Amniotic epithelial cell (primary cell): ENCODE results near the gene PTTG1IP.
A peak's percentile ranks its signal among the peaks of the same experiment; 100 is the strongest.
"Not testable (repeated sequence)": the region's sequence is repeated elsewhere in the genome, so short reads cannot be mapped to it uniquely, and the experiment has no call there.

Source experiments
- DNase-seq: peaks from one replicate; pipeline ENCODE4 v3.0.0-alpha.2; 2010; ENCODE audit warnings: low read depth

PTTG1IP gene

DNA sequence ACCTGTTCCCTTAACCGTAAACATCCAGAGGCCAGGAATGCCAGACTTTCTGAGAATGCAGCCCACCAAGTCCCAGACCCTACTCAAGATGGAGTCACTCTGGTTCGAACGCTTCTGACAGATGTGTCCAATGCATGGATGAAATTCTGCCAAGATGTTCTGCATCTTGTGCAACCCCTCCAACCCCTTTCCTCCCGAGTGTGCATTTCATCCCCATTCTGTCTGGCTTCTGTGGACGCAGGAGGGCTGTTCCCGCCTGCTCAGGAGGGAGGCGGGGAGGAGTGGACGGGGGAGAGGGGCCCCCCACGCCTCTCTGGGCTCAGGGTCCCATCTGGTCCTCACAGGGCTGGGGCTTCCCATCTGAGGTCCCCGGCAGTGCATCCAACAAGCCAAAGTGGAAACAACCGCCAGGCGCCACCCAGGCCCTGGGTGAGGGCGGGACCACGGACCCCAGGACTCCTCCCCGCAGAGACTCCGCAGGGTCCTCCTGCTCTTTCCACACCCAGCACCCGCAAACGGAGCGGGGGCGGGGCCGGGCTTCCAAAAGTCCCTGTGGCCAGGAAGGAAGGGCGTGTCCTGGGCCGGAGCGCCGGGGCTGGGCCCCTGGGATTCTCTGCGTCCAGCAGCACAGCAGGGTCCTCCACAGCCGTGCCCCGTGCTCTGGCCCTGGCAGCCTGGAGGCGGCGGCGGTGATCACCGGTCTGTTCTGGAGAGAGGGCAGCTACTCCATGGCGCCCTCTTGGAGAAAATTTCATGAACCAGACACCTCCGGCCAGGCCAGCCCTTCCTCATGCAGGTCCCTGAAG lies 27.9 kb downstream of the PTTG1IP start:
- DNase-seq = peak; percentile 63

DNA sequence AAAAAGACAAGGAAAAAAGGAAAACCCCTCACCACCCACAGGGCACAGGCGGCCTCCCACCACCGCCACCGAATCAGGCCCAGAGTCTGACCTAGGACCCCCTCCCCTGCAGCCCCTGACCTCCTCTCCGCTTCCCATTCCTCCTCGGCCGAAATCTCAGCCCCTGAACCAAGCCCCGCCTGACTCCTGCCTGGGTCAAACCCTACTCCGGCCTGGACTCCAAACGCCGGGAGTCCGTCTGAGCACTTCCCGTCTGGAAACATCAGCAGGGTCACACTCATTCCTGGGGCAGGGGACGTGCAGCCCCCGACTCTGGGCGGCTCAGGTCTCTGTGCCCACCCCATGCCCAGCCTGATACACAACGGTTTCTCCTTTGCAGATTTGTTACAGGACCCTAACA lies 29.2 kb downstream of the PTTG1IP start:
- no peak for DNase-seq

DNA sequence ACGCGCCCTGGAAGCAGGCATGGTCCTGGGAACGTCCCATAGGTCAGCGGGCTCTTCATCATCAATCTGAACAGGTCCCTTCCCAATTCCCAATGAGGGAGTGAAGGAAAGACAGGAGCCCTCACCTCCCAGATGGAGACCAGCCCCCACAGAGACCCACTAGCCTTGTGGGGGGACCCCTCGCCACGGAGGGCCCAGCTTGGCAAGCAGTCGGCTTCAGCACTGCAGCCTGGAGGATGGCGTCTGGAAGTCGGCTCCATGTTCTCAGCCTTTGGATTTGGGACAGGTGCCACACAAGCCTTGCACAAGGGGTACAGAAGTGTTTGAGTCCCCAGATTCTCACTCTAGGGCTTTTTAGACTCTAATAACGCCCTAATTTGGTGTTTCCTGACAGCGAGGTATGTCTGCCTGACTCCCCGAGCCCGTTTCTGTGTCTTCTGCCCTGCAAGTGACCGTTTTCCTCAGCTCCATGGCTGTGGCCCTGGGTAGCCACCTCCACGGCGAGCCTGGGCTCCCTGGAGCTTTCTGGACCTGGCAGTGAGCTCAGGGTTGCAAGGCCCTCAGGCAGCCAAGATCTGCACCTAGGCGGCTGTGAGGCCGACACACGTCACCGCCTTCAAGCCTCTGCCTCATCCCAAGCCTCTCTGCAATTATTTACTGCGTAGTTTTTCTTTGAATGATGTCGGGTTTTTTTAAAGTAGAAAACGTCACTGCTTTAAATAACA lies 30.6 kb downstream of the PTTG1IP start:
- DNase-seq = no peak

DNA sequence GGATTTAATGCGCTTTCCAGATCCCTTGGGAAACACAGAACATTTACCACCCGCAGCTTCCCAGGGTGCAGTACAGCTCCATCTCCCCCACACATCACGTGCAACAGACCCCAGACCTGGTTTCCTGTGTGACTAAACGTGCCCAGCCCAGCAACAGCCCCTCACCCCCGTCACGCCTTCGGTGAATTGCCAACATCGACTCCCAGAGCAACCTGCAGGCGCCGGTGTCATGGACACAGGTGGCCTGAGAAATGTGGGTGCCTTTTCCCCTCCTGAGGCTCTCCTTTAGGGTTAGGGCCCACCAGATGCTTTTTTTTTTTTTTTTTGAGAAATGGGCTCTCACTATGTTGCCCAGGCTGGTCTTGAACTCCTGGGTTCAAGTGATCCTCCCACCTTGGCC lies 31.4 kb downstream of the PTTG1IP start:
- no peak for DNase-seq

DNA sequence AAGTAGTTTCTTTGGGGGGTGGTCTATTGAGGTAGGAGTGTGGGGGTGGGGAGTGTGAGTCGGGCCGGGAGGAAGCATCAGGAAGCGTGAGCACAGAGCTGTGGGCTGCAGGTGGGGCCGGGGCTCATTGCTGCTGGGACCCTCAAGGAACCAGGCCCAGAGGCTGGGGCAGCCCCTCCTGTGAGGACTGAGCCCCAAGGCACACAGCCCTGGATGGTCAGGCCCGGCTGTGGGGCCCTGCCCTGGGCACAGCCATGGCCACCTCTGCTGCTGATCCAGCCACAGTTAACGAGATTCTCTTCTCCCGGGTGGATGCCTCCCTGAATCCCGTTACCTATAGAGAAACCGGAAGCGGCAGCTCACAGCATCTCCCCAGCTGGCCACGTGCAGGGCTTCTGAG lies 32.7 kb downstream of the PTTG1IP start:
- DNase-seq = no peak

DNA sequence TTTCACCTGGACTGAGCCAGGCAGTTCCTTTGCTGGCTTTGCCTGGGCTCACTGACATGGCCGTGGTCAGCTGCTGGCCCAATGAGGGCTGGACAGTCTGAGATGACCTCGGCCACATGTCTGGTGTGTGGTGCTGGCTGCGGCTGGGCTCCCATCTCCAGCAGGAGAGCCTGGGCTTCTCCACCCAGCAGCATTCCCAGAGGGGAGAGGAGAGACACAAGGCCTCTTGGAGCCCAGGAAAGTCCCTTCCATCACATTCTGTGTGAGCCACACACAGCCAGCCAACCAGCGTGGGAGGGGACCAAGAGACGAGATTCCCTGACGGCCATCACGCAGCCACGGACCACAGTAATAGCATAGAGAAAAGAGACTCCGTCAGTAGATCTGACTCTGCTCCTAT lies 34.5 kb downstream of the PTTG1IP start:
- DNase-seq = no peak

DNA sequence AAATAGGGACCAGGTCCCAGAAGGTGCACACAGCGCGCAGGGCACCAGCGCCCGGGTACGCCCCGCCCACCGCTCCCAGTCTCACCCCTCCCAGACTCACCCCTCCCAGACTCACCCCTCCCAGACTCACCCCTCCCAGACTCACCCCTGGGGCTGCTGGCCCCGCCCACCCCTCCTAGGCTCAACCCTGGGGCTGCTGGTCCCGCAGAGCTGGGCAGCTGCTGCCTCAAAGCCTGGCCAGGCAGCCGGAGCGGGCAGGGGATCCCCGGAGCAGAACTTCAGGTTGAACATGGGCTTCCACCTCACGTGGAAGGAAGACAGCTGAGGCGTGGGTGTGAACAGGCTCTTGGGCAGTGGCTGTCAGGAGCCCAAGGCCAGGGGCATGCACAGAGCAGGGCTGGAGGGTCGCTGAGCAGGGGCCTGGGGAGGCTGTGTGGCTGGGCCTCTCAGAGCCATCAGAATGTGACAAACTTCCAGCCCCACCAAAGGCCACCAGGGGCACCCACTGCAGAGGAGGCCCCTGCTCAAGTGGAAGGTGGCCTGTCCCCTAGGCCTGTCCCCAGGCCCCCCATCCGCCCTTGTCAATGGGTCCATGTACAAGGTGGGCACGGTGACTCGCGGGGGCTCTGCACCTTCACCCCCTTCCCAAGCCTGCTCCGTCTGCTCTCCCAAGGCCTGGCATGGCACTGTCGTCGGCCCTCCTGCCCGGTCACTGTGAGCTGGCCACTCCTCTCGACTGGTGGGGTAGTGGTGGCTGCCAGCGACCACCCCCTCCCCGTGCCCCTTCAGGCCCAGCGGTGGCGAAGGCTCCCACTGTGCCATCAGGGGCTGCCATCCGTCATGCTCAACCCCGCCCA lies 35.2 kb downstream of the PTTG1IP start:
- no peak for DNase-seq

DNA sequence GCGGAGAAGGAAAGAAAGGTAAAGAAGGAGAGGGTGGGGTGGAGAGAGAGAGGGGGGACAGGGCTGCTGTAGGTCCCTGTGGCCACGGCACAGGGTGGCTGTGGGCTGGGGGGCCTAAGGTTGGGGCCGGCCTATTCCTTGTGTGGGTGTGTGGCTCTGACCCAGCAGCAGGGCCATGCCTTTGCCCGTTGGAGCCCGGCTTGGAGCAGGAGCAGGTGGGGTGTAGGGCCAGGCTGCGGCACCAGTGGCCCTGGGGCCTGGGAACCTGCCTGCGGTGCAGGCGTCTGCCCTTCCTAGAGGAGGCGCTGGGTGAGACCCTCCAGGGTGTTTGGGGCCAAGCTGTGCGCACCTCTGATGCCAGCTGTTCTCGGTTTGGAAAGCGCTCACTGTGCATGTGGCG lies 36.0 kb downstream of the PTTG1IP start:
- DNase-seq = no peak

DNA sequence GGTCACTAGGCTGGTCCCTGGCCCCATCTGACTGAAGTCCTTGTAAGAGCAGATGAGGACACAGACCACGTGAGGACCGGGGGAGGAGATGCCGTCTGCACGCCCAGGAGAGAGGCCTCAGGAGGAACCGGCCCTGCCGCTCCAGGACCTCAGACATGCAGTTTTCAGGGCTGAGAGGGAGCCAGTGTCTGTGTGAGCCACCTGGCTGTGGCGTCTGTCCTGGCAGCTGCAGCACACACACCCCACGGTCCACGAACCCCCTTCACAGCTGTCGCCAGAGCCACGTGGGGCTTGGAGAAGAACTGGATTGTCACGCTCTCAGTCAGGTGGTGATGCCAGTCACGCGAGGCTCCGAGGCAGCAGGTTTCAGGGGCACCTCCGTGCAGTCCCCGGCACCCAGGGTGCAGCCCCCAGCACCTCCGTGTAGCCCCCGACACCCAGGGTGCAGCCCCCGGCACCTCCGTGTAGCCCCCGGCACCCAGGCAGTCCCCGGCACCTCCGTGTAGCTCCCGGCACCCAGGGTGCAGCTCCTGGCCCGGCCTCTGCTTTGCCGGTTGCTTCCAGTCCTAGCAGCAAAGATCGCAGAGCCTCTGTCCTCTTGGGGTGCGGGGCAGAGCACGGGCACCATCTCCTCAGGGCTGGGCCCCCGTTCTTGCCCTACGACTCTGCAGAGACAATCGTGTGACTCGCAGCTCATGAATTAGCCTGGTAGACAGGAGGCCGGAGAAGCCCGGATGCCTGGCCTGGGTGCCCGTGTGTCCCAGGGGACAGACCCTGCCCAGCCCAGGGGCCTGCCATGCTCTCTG lies 36.6 kb downstream of the PTTG1IP start:
- DNase-seq = peak; percentile 54

DNA sequence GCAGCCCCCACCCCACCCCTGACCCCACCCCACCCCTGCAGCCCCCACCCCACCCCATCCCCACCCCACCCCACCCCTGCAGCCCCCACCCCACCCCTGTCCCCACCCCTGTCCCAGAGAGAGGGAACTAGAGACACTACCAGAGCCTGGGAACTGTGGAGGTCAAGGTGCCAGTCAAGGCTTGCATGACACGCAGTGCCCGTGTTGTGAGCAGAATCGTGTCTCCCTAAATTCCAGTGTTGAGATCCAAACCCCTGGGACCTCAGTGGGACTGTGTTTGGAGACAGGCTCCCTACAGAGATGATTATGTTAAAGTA lies 37.2 kb downstream of the PTTG1IP start:
- DNase-seq = no peak

DNA sequence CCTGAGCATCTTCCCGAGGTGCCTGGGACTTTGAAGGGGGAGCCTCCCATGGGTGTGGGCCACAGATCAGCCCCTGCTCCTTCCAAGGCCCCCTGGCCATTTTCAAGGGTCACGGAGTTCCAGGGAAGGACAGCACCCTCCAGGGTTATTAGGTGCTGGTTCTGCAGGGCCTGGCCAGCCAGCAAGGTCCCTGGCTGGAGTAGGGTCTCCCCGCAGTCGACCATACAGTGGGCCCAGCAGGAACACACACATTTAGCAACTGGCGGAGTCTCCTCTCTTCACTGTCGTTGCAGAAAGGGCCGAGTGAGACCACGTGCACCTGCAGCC lies 37.9 kb downstream of the PTTG1IP start:
- no peak for DNase-seq

DNA sequence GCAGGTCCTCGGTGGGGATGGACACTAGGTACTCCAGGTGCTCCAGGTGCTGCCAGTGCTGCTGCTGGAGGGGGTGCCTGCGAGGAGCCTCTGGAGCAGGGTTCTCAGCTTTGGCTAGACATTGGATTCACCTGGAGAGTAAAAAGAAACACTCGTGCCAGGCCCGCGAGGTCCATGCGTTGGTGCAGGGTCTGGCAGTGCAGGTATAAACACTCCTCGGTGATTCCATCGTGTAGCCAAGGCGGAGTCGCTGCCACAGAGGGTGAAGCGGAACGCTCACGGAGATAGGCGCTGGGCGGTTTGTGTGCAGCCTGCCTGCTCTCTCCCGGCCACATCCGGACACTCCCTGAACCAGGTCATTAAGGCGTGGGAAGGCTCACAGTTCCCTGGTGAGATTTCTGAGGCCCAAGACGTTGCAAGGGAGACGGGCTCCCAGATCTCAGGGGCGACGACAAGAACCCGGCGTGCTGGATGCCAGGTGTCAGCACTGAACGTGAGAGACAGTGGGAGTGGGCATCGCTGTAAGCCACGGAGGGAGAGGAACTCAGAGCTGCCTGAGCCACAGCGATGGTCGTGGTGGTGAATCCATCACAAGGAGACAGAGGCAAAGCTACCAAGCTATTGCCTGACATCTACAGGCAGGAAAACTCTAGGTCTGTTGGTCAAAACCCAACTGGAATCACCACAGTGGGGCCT lies 38.4 kb downstream of the PTTG1IP start:
- no peak for DNase-seq

DNA sequence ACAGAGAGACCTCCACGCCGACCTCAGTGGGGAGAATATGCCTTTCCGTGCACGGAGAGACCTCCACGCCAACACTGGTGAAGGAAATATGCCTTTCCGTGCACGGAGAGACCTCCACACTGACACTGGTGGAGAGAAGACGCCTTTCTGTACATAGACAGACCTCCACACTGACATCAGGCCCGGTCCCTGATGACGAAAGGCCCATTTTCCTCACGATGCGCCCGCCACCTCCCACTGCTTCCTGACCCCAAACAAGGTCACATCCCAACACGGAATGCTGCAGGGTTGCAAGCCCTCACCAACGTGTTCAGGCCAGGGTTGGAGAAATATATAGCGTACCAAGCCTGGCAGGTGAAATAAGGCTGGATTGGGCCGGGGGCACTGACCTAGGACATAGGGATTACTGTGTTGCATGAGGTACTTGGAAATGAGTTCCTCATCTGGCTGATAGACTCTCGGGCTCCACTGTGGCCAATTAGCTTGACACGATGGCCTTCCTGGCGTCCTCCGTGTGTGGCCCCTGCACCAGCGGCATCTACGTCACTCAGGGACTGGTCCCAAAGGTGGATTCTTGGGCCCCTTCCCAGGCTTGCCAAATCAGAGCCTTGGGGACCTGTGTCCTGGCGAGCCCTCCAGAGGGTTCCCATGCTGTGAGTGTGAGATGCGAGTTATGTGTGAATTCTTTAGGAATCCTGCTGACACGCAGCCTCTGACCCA lies 39.1 kb downstream of the PTTG1IP start:
- no peak for DNase-seq

DNA sequence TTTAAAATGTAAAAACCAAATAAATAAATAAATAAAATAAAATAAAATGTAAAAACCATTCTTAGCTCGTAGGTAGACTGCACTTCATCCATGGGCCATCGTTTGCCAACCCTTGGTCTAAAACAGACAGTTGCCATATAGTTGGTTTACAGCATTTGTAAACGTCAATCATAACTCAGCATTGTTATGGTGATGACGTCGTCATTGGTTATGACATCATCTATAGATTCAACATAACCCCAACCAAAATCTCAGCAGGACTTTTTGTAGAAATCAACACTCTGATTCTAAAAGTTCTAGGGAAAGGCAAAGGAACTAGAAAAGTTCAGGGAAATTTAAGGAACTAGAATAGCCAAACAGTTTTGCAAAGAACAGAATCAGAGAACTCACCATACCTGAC lies 39.8 kb downstream of the PTTG1IP start:
- DNase-seq = no peak

DNA sequence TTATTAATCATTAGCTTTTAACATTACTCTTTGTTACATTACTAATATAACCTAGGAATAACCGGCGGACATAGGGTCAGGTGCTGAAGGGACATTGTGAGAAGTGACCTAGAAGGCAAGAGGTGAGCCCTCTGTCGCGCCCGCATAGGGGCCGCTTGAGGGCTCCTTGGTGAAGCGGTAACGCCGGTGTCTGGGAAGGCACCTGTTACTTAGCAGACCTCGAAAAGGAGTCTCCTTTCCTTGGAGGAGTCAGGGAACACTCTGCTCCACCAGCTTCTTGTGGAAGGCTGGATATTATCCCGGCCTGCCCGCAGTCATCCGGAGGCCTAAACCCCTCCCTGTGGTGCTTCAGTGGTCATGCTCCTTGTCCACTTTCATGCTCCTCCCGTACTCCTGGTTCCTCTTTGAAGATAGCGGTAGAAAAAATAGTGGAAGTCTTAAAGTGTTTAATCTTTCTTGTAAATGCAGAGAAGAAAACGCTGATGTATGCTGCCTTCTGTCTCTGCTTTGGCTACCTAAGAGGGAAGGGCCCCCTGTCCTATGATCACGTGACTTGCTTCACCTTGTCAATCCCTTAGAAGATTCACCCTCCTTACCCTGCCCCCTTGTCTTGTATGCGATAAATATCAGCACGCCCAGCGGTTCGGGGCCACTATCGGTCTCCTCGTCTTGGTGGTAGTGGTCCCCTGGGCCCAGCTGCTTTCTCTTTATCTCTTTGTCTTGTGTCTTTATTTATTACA lies 40.8 kb downstream of the PTTG1IP start:
- not testable (repeated sequence) for DNase-seq

DNA sequence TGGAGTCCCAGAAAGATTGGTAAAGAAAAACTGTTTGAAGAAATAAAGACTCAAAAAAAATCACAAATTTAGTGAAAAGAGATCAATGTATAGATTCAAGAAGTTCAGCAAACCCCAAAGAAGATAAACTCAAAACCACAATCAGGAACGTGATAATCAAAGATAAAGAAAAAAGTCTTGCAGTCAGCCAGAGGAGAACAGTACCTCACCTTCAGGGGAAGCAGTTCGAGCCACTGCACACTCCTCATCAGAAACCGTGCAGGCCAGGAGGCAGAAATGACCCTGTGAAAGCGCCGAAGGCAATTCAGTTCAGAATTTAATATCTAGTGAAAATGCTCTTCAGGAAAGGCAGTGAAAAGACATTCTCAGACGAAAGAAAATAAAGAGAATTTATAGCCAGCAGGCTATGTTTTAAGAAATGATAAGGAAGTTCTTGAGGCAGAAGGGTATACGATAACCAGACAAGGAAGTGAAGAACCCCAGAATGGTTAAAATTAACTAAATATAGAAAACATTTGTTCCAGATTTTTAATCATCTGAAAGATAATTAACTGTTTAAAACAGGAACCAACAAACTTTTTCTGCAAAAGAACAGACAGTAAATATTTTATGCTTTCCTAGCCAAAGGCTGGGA lies 42.1 kb downstream of the PTTG1IP start:
- DNase-seq = no peak

DNA sequence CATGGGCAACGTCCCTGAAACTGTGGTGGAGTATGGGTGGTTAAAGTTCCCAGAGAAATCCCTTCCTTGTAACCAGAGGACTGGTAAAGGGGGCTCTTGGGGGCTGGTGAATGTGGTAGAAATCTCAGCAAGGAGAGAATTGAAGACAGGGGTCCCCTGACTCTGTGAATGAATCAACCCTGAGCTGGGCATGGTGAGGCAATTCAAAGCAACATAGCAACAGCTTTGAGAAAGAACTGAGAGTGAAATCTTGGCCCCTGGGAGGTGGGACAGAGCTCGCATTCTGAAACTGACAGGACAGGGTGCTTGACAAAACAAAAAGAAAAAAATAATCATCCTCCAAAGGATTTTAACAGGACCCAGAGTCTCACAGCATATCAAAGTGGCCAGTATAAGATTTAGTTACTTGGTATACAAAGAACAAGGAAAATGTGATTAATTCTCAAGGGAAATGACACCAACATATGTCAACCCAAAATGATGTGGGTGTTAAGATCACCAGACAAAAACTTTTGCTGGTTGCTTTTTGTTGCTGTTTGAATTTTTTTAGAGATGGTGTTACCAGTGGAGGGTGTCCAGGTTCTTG lies 43.9 kb downstream of the PTTG1IP start:
- DNase-seq = no peak

DNA sequence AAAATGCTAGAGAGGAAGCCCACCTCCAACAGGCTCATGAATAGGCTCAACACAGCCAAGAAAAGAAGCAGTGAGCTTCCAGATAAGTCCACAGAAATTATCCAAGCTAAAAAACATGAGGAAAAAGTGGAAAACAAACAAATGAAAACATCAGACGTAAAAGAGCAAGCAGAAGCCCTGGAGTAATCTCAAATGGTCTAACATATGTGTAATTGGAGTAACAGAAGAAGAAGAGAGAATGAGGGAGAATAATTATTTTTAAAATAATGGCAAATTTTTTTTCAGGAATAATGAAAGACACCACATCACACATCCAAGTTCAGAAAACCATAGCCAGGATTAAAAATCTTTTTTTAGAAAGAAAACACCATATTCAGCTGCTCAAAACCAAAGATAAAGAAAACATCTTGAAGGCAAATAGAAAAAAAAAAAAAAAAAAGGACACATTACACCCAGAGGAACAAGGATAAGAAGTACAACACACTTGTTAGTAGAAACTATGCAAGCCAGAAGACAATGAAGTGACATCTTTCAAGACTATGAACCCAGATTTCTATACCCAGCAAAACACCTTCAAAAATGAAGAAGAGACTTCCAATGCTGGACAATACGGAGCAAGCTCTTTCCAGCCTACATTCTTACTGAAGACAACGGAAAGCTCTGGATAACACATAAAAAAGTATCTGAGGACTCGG lies 45.0 kb downstream of the PTTG1IP start:
- DNase-seq = no peak

DNA sequence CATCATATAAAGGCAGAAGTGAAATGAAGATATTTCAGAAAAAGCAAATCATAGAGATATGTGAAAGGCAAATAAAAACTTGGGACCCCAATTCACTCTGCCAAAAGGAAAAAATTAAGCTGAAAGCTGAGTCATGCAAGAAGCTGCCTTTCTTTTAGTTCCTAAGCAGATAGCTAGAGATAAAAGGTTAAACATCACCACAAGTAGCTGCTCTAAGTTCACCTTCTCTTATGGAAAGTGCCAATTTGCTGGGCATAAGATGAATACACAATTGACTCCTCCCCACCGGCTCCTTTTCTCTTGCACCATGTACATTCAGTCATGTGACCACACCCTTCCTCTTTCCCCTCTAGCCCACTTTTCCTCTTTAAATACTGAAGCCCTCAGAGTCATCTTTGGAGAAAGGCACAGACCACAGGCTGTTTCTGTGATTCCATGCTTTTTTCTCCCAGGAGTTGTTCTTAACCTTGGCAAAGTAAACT lies 50.3 kb downstream of the PTTG1IP start:
- DNase-seq = no peak
